Sigmoid colon (tissue), 4 donors: ENCODE measurements around the gene PDIA4.
A peak's percentile ranks its signal among the peaks of the same experiment; 100 is the strongest.

Source experiments
- POLR2A ChIP-seq, 2 donors: fragments of 450-650 bp; IDR thresholded peaks; one replicate each; pipeline ENCODE4 v1.6.1; 2016; ENCODE audit warnings: antibody characterized with exemption in 2 of 2, mild to moderate bottlenecking in 2 of 2, moderate library complexity in 2 of 2
- POLR2AphosphoS5 ChIP-seq, 4 donors: sonication (generic); formaldehyde crosslinking; IDR thresholded peaks; one replicate each; pipeline ENCODE4 v1.6.1; 2017; ENCODE audit warnings: antibody characterized with exemption in 4 of 4
- TF ChIP-seq, protein P1 (sequence below), 4 experiments: fragments of 450-650 bp in 3 of 4; fragments of 200-600 bp in 1 of 4; IDR thresholded peaks; one replicate each; pipeline ENCODE4 v1.5.1; 2016 to 2019; ENCODE audit warnings: antibody characterized with exemption in 4 of 4, mild to moderate bottlenecking in 3 of 4, moderate library complexity in 2 of 4

DNA sequence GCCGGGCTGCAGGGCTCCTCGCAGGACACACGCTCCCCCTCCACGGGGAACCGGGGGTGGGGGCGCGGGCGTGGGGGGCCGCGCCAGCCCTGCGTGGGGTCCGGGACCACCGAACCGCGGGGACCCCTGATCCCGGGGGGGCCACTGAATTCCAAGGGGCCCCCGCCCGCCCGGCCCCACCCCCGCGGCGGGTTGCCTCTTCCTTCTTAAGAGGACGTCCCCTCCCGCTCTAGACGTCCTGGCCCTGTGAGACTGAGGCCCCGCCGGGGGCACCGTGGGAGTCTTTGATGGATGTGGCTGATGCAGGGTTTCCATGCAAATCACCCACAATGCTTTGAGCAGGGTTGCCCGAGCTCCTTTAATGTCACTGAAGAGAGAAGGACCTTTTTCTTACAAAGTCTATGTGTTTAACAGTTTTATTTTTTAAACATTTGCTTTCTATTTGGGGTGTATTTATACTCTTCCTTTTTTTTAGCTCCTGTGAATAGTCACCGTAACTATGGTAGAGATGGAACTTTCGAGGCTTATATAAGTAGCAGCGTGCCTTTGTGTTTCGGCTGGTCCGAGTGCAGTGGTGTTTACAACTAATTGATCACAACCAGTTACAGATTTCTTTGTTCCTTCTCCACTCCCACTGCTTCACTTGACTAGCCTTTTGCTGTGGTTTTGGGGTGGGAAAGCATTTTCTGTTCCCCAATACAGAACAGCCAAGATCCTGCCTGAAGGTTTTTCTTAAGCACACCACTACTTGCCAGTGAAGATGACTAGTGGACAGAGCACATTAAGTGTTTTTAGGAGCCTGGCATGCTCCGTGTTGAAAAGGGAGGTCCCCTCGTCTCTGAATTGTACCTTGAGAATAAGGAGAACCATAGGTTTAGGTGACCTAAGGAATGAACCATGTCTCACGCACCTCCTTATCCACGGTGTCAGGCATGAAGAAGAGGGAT lies 44.8 kb downstream of the PDIA4 start:
- TF ChIP-seq, protein P1, sequence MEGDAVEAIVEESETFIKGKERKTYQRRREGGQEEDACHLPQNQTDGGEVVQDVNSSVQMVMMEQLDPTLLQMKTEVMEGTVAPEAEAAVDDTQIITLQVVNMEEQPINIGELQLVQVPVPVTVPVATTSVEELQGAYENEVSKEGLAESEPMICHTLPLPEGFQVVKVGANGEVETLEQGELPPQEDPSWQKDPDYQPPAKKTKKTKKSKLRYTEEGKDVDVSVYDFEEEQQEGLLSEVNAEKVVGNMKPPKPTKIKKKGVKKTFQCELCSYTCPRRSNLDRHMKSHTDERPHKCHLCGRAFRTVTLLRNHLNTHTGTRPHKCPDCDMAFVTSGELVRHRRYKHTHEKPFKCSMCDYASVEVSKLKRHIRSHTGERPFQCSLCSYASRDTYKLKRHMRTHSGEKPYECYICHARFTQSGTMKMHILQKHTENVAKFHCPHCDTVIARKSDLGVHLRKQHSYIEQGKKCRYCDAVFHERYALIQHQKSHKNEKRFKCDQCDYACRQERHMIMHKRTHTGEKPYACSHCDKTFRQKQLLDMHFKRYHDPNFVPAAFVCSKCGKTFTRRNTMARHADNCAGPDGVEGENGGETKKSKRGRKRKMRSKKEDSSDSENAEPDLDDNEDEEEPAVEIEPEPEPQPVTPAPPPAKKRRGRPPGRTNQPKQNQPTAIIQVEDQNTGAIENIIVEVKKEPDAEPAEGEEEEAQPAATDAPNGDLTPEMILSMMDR (IDR thresholded peaks at IDR 0.05) = no peak
- TF ChIP-seq POLR2A (IDR thresholded peaks at IDR 0.05) (no peak), POLR2AphosphoS5 (IDR thresholded peaks at IDR 0.05) (peak in 1 of 4 donors; percentile 12)
